Activated CD4-positive, CD25-positive, alpha-beta regulatory T cell treated with anti-CD3 and anti-CD28 coated beads, Interleukin-2, amount 50 U/mL, for 72 hours (primary cell): Measurements from ENCODE around the gene TMEM121.
A peak's percentile ranks its signal among the peaks of the same experiment; 100 is the strongest.
"Not testable (repeated sequence)": the region's sequence is repeated elsewhere in the genome, so short reads cannot be mapped to it uniquely, and the experiment has no call there.

Experiments used
- DNase-seq: peaks from one replicate; pipeline ENCODE4 v3.0.0; 2021

Gene TMEM121

DNA sequence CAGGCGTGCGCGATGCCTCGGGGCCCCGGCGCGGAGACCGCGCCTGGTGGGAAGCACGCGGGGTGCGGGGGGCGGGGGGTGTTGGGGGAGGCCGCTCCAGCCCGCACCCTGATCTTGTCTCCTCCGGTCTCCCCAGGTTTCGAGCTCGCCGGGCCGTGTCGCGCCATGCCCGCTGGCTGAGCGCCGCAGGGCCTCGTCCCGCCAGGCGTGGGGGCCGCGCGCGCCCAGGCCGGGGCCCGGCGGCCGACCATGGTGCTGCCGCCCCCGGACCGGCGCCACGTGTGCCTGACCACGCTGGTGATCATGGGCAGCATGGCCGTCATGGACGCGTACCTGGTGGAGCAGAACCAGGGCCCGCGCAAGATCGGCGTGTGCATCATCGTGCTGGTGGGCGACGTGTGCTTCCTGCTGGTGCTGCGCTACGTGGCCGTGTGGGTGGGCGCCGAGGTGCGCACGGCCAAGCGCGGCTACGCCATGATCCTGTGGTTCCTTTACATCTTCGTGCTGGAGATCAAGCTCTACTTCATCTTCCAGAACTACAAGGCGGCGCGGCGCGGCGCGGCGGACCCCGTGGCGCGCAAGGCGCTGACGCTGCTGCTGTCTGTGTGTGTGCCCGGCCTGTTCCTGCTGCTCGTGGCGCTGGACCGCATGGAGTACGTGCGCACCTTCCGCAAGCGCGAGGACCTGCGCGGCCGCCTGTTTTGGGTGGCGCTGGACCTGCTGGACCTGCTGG, 2.4 kb downstream of the TMEM121 start:
- DNase-seq: peak; percentile 47

DNA sequence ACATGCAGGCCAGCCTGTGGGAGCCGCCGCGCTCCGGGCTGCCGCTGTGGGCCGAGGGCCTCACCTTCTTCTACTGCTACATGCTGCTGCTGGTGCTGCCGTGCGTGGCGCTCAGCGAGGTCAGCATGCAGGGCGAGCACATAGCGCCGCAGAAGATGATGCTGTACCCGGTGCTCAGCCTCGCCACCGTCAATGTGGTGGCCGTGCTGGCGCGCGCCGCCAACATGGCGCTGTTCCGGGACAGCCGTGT, 2.9 kb downstream of the TMEM121 start:
- DNase-seq: no peak

DNA sequence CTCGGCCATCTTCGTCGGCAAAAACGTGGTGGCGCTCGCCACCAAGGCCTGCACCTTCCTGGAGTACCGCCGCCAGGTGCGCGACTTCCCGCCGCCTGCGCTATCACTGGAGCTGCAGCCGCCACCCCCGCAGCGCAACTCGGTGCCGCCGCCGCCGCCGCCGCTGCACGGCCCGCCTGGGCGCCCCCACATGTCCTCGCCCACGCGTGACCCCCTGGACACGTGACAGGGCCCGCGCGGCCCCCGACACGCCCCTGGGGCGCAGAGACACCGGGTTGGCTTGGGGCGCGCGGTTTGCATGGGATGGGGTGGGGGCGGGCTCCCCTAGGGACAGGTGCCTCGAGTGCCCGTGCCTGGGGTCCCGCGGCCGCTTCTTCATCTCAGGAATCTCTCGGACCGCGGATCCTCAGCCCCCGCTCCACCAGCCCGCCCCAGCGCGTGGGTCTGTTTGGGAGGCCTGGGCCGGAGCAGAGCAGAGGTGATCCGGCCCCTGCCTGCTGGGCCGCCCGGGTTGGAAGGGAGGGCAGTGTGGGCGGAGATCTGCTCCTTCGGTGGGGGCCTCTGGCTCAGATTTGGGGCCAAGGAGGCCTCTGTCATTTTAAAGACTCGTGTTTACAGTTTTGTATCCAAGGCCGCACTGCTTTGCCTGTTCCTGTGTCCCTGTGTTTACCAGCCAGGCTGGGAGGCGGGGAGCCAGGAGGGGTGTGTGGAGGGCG, 3.3 kb downstream of the TMEM121 start:
- no peak for DNase-seq

DNA sequence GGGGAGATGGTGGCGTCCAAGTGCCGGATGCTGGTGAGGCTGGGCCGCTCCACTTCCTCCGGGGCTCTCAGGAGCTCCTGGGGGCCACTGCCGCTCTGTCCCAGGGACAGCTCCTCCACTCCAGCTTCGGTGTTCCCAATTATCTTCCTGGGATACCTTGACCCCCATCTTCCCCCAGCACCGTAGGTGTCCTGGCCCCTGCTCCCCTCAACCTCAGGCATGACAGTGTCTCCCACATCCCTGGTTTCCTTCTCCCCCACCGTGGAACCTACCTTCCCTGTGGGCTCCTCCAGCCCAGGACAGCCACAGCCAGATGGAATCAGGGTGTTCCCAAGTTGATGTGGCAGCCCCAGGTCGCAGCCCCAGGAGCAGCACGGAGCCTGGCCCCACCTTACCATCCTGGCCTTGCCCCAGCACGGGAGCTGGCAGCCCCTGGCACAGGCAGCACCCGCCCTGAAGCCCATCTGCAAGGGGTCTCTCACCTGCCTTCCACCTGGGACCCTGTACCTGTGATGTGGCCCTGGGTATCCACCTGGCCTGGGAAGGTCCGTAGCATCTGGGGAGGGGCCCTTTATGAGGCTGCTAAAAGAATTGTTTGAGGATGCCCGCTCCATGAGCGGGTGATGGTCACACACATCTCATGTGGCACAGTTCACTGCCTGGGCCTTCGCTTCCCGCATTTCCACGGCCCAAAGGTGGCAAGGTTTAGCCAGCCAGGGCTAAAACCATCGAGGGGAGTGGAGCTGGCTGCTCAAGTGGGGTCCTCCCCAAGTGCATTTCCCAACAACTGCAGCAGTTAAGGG, 4.1 kb downstream of the TMEM121 start:
- no peak for DNase-seq

DNA sequence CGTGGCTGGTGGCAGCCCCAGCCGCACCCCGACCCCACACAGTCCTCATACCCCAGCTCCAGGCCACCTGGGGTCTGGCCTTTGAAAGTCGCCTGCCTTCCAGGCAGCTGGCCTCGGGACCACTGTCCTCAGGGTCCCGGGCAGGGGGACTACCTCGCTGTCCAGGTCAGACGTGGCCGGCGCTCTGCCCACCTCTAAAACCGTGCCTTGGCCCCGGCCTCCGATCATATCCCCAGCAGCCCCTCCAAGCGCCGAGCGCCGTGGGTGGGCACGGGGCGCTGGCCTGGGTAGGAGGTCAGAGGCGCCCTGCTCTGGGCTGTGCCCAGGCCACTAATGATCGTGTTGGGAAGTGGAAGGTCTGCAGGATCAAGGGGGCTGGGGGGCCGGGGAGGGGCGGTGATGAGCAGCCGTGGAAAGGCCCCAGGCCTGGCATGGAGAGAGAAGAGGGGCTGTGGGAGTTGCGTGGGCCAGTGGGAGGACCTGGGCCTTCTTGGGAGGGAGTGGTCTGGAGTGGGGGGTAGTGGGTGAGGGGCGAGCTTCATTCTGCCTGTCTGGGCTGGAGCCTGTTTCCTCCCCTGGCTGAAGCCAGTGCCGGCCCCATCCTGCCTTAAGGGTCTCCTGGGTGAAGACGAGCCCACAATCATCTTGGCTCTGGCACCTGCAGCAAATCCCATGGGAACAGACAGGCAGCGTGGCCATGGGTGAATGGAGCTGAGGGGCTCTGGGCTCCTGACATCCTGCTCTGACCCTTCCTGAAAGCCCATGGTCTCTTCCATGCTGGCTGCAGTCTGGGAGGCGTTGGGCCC, 4.9 kb downstream of the TMEM121 start:
- DNase-seq: no peak

DNA sequence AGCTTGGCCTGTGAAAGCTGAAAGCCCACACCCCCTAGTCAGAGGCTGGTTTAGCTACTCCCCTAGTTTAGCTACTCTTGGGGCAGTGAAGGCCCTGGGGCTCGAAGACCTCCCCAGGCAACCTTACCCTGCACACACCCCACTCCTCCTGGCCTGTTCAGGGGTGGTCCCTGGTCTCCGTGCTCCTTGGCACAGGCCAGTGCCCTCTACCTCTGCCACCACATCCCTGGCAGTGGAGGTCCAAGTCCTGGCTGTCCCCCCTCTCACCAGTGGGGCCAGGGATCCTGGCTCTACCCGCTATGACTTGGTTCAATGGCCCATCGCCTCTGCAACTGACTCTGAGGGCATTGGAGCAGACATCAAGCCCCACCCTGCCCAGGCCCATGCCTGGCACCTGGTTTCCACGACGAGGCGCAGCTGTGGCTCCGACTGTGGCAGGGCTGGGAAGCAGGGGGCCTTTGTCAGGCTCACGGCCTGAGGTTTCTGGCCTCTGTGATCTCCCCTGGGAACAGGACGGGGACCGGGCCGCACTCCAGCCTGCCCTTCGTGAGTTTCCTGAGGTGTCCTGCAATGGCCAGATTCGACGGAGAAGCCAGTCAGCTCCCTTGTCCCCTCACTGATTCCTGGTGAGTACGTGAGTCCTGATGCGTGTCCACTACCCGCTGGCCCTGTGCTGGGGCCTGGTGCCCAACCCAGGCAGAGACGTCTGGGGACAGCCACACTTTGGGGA, 5.7 kb downstream of the TMEM121 start:
- DNase-seq: no peak

DNA sequence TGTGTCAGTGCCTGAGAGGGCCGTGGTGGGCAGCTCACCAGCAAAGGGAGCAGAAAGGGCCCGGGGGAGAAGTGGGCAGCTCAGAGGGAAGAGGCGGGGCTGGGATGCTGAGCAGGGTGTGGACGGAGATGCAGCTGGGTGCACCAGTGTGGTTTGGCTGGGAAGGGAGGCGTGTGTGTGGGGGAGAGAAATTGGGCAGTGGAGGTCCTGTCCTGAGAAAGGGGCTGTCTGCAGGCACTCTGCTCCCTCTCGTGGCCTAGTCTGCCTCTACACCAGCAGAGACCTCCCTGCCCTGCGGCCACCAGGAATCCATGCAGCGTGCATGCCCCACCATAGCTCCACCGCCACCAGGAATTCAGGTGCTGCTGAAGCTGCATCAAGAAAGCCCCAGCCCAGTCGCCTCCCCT, 6.4 kb downstream of the TMEM121 start:
- DNase-seq: no peak

DNA sequence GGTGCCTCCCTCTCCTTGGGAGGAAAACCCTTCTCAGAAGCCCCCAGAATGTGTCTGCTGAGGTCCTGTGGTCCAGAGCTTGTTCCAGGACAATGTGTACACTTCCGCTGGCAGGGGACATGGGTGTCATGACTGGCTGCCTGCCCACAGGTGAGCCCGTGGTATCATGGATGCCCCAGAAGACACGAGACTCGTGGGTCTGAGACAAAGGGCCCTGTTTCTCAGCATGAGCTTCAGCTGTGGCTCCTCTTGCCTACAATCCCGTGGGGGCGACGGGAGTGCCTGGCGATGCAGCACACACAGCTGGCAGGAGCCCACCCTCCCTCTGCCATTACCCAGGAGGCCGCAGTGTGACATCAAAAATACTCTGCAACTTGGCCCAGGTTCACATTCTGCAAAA, 7.0 kb downstream of the TMEM121 start:
- no peak for DNase-seq

DNA sequence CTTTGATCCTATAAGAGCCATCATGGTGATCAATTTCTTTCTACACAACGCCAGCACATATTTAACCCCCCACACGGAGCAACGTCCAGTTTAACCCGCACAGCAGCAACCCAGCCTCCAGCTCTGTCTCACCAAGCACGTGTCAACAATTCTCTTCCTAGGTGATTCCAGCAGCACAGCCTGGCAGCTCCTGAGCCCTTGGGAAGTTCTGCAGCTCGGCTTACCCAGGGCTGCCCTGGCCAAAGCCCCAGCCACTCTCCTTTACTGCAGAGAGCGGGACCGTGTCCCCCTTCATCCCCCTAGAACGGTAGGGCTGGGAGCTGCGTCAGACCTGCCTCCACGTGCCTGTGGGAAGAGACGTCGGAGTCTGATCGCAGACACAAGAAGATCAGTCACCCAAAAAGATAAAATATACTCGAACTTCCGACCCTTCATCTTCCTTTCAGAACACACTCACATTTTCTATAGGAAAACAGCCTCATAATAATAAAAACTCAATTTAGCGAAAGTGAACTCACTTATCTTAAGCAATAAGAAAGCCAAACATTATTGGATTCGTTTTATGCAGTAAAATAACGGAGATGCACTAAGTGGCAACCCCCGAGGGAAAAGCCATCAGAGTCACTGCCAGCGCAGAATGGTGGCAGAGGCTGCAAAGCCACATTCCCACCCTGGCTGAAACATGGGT, 7.6 kb downstream of the TMEM121 start:
- no peak for DNase-seq

DNA sequence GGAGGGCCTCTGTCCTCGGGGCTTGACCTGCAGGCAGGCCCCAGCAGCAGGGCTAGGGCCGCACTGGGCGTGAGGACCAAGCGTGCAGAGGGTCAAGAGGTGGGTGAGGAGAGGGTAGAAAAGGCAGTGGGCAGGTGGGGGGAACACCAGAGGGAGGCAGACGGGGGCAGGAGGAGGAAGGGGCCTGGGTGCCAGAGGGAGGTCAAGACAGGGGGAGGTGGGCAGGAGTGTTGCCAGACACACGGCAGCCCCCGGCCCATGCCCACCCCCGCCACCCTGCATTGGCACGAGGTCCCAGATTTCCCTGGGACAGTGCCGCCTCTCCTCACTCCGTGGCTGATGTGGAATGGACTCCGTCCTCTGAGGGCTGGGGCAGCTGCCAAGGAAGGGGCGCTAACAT, 8.2 kb downstream of the TMEM121 start:
- no peak for DNase-seq

DNA sequence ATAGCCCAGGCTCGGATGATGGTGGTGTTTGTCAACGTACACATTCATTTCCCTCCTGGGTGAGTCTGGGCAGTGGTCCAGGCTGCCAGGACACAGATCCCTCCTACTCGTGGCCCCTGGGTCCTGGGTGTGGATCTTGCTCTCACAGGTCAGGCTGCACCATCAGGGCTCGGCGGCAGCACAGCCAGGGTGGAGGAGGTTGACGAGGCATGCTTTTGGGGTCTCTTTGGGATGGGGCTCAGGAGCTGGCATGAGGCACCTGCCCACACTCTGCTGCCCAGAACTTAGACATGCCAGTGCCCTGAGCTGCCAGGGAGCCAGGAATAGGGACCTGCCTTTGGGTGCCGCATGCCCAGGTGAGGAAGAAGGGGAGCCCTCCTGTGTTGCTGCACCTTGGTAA, 9.7 kb downstream of the TMEM121 start:
- DNase-seq: no peak

DNA sequence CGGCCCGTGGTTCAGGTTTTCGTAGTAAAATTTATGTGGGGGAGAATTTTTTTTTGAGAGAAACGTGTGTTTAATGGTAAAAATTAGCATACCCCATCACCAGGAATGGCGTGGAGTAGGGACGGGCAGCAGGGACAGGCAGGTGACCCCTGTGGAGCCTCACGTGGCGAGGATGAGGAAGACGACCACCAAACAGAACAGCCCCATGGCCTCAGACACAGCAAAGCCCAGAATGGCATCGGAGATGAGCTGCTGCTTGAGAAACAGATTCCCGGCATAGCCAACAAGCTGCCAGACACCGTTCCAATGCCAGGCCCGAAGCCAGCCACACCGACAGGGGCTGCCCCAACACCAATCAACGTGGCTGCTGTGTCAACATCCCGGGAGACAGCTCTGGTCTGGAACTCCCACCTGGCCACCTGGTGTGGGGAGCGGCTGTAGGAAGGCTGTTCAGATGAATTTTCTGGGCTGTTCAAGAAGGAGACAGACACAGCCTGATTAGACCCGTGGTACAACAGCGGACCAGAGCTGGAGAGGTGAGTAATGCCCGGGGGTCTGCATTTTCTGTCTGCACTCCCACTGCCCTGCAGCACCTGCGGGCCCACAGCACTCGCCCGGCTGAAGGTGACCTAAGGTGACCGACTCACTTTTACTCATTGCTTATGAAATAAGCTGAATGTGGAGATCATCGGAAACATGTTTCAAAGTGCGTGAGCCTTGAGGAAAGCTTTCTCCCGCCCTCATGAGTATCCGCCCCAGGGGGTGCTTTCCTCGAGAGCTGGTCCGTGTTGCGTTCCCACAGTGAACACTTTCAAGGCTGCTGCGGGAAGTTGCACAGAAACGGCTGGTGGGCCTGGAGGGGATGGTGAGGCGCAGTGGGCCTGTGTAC, 10.6 kb downstream of the TMEM121 start:
- no peak for DNase-seq

DNA sequence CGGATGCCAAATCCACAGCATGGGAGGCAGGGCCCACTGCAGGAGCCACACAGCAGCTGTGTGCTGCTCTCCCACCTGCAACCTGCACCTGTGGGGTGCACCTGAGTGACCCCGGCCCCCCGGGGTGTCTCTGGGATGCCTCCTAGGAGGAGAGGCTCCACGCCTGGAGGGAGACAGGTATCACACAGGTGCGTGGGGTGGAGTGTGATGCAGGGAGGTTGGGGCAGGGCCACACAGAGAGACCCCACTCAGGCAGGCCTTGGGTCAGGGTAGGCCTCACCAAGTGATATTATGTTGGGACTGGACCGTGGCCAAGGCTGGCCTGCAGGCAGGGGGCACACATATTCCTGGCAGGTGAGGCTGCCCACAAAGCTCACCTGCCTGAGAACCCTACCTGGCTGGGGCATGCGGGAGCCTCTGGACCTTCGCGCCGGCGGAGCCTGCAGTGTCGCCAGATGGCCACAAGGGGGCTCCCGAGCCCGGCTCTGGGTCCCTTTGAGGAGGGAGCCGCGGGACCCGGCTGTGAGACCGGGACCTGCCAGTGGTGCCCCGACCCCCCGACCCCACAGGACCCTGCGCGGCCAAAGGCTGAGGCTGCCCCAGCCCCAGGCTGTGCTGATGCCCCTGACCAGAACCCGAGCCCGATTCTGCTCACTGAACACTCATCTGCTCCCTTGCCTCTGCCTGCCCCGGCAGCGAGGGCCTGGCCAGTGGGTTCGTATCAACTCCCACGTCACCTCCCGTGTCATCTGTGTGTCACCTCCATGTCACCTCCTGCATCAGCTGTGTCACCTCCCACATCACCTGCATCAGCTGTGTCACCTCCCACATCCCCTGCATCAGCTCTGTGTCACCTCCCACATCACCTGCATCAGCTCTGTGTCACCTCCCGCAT, 11.4 kb downstream of the TMEM121 start:
- peak; percentile 83 for DNase-seq

DNA sequence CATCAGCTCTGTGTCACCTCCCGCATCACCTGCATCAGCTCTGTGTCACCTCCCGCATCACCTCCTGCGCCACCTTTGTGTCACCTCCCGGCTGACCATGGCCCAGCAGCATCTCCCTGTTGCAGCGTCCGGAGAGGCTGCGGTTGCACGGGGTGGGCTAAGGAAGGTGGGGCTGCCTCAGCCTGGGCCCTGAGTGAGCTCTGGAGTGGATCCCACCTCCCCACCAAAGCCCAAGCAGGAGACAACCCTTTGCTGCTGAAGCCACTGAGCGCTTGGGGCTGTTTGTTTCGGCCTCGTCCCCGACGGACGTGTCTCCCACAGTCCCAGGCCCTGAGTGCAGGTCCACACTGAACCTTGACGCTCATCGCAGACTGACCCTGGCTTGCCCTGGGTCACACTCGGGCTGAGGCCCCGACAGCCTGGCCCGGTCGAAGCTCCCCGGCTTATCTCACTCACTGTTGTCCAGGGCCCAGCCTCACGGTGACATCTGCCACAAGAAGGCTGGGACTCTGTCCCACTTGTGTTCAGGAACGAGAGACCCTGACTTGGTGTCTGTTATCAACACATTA, 12.2 kb downstream of the TMEM121 start:
- DNase-seq: no peak

DNA sequence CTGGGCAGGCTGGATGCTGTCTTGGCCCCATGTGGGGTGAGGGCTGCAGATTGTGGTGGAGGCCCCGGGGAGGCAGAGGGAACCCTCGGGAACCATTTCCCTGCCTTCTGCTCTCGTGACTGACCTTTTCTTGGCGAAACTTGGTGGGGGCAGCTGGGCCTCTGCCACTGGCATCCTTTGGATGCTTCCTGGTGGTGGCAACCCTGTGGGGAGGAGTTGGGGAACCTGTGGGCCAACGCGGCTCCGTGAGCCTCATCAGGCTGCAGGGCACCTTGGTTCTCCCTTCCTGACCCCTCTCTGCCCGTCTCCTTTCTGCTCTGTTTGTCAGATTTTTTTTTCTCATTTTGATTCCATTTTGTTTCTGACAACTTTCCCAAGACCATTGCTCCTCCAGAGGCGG, 14.4 kb downstream of the TMEM121 start:
- DNase-seq: no peak

DNA sequence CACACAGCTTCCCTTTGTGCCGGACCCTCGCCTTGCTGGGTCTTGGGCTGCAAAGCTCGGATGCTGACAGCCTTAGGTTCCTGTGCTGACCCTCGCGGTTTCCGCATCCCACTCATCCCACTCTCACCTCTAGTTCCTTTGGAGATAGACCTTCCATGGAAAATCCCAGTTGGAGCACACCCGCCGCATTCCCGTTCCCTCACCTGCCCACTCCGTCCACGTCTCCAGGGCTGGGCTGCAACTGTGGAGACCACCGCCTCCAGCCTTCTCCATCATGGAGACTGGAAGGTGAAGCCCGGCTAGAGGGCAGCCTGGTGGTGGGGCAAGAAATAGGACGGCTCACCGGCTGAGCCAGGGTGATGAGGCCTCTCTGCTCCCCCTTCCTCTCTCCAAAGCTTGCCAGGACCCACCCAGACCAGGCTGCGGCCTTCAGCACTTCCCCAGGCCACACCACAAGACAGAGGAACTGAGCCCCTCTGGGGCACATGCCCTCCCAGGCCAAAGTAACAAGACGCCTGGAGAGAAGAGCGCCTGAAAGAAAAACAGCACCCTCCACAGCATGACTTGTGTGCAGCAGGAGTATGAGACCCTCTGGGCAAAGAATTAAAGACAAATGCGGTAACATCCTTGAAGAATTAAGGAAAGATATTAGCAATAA, 15.0 kb downstream of the TMEM121 start:
- DNase-seq: no peak

DNA sequence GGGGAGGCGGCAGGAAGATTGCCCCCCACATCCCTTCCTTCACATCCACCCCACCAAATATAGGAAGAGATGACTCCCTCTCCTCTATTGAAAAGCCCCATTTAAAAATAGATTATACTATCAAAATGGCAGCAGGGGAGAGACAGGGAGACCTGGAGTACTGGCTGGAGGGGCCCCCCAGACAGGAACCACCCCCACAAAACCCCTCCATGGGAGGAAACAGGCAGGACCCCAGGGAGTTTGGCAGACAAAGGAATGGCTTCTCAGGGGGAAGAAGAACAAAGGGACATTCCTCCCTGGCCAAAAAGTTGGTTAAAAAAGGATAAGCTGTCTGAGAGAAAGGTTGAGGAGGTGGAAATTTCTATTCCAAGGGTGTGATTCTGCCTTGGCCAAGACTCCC, 19.3 kb downstream of the TMEM121 start:
- not testable (repeated sequence) for DNase-seq

DNA sequence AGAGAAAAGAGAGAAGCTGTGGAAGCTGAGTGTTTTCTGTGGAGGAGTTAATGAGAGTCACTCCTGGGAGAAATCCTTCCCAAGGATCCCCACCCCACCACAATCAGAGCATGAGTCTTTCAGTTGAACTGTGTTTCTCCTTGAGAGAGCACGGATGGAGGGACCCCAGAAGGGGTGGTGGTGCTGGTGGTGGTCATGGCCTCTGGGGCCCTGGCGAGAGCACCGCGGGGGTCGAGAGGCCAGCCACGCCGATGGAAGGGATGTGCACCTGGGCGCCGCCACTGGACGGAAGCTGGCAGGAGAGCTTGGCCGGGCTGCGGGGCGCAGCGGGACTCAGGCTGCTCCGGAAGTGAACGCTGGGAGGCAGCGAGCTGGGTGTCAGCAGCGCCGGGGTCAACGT, 20.0 kb downstream of the TMEM121 start:
- not testable (repeated sequence) for DNase-seq

DNA sequence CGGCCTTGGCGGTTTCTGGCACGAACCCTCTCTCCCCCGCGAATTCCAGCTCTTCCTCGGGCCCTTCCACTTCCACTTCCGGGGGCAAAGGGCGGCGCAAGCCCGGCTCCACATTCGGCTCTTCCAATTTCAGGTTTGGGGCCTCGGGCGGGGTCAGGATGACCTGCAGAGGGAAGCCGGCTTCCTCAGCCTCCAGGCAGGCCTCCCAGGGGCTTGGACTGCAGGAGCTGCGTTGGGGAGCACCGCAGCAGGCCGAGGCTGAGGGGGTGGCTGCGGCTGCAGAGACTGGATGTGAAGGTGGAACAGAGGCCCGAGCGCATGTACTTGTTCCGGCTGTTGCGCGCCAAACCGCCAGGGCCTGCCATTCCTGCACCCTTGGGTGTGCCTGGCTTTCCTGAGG, 20.7 kb downstream of the TMEM121 start:
- not testable (repeated sequence) for DNase-seq
